Gastroesophageal sphincter (tissue), 3 donors: ENCODE data around the gene ZMIZ2.

Experiments used
- POLR2A ChIP-seq, 2 donors: fragments of 450-650 bp; IDR thresholded peaks; one replicate each; pipeline ENCODE4 v1.6.1; 2017; ENCODE audit warnings: antibody characterized with exemption in 2 of 2, mild to moderate bottlenecking in 2 of 2, moderate library complexity in 1 of 2
- POLR2AphosphoS5 ChIP-seq: sonication (generic); formaldehyde crosslinking; IDR thresholded peaks from one replicate; pipeline ENCODE4 v1.6.1; 2017; ENCODE audit warnings: antibody characterized with exemption
- TF ChIP-seq, protein P1 (sequence below), 4 experiments: fragments of 200-600 bp in 2 of 4; fragments of 450-650 bp in 2 of 4; sonication (generic) in 1 of 4; IDR thresholded peaks; one replicate each; pipeline ENCODE4 v1.5.1; 2017 to 2019; ENCODE audit warnings: antibody characterized with exemption in 4 of 4, mild to moderate bottlenecking in 2 of 4, moderate library complexity in 2 of 4

DNA sequence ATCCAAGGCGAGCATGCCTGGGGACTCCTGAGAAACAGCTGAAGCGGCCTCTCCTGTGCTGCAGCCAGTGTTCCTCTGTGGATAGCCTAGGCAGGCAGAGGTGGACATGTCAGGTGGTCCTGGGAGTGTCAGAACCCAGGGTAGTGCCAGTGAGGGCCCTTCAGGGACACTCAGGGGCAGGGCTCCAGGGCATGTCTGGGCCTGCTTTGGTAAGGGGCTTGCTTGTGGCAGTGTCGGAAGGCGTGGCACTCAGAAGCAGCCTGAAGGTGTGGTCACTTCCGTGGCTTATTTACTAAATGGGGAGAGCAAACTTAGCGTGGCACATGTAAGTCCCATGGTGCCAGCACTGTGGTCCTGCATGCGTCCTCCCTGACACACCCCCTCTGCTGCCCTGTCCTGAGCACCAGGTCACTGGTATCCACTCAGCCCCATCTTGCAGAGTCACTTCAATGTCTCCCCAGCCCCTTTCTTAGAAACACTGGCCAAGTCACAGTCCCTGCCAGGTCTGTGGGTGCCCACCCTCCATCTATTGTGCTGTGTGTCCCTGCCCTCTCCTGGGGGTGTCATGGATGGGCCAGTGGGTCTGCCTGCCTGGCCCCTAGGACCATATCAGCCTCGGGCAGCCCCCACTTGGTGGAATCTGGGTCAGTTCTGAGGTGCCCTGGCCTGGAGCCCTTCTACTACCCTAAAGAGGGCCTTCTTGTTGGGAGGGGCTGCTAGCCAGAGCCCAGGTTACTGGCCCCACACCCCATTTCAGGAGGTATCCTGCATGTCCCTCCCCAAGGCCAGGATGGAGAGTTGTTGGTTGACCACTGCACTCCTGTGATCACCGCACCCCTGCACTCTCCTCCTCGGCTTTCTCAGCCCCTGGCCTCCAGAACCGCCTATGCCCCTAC is 6.4 kb downstream of the ZMIZ2 start:
- no peak for TF ChIP-seq POLR2A (IDR thresholded peaks at IDR 0.05)
- TF ChIP-seq, protein P1, sequence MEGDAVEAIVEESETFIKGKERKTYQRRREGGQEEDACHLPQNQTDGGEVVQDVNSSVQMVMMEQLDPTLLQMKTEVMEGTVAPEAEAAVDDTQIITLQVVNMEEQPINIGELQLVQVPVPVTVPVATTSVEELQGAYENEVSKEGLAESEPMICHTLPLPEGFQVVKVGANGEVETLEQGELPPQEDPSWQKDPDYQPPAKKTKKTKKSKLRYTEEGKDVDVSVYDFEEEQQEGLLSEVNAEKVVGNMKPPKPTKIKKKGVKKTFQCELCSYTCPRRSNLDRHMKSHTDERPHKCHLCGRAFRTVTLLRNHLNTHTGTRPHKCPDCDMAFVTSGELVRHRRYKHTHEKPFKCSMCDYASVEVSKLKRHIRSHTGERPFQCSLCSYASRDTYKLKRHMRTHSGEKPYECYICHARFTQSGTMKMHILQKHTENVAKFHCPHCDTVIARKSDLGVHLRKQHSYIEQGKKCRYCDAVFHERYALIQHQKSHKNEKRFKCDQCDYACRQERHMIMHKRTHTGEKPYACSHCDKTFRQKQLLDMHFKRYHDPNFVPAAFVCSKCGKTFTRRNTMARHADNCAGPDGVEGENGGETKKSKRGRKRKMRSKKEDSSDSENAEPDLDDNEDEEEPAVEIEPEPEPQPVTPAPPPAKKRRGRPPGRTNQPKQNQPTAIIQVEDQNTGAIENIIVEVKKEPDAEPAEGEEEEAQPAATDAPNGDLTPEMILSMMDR (IDR thresholded peaks at IDR 0.05), result no peak
- TF ChIP-seq POLR2AphosphoS5, result no peak
